GM12874 (cell line): Measurements from ENCODE around the gene C2orf42.
A peak's percentile ranks its signal among the peaks of the same experiment; 100 is the strongest.

Source experiments
- TF ChIP-seq, protein P1 (sequence below): IDR thresholded peaks from 2 replicates; pipeline ENCODE4 v1.5.1; 2011; ENCODE audit warnings: low read depth, mild to moderate bottlenecking, control low read depth, low read length, moderate library complexity; ENCODE audit not compliant: insufficient read depth

The C2orf42 gene

DNA sequence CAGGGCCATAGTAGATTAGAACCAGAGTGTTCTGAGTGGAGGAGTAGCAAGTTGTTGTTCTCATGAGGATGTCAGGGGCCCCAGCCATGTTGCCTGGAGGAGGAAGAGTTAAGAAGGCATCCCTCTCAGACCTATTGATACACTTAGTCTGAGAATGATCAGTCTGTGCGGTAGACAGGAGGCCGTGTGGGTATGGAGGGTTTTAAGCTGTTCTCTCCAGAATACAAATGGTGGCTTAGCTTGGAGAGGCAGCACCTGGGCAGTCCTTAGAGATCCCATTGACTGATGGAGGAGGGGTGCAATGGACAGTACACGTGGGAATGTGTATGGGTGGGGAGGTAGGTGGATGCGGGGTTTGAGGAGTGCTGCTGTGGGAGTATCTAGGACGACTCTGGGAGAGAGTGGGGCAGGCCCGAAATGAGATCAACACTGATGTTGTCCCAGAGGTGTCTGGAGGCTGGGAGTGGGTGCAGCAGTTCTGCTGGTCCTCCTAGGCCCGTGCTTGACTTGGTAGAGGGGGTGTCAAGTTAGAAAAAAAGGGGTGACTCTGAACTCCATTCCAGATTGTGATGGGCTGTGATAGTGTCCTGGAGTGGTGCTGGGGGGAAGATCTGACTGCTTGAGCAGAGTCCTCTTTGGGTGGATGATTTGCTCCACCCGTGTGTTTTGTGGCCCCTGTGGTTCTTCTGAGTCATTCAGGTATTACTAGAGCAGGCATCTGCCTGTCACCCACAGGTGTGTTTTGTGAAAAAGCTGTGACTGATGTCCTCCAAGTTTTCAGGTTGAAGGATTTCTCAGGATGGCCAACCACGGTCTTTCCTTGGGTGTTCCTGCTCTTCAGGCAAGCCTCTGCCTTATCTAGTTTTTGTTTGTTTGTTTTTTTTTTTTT lies 44.7 kb downstream of the C2orf42 start:
- TF ChIP-seq, protein P1, sequence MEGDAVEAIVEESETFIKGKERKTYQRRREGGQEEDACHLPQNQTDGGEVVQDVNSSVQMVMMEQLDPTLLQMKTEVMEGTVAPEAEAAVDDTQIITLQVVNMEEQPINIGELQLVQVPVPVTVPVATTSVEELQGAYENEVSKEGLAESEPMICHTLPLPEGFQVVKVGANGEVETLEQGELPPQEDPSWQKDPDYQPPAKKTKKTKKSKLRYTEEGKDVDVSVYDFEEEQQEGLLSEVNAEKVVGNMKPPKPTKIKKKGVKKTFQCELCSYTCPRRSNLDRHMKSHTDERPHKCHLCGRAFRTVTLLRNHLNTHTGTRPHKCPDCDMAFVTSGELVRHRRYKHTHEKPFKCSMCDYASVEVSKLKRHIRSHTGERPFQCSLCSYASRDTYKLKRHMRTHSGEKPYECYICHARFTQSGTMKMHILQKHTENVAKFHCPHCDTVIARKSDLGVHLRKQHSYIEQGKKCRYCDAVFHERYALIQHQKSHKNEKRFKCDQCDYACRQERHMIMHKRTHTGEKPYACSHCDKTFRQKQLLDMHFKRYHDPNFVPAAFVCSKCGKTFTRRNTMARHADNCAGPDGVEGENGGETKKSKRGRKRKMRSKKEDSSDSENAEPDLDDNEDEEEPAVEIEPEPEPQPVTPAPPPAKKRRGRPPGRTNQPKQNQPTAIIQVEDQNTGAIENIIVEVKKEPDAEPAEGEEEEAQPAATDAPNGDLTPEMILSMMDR = no peak

DNA sequence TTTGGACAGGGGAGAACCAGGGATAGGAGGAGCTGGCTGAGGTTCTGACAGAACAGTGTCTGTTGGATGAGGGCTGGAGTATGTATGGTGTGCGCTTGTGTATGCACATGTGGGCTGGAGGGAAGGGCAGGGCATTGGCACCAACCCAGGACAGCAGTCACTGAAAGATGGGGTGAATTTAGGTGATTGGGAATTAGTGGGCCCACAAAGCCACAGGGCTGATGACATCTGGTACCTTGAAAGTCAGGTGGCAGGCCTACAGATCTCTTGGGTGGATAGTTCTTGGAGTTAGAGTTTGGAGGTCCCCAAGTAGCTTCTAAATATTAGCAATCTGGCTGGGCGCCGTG lies 45.7 kb downstream of the C2orf42 start:
- TF ChIP-seq, protein P1 = no peak

DNA sequence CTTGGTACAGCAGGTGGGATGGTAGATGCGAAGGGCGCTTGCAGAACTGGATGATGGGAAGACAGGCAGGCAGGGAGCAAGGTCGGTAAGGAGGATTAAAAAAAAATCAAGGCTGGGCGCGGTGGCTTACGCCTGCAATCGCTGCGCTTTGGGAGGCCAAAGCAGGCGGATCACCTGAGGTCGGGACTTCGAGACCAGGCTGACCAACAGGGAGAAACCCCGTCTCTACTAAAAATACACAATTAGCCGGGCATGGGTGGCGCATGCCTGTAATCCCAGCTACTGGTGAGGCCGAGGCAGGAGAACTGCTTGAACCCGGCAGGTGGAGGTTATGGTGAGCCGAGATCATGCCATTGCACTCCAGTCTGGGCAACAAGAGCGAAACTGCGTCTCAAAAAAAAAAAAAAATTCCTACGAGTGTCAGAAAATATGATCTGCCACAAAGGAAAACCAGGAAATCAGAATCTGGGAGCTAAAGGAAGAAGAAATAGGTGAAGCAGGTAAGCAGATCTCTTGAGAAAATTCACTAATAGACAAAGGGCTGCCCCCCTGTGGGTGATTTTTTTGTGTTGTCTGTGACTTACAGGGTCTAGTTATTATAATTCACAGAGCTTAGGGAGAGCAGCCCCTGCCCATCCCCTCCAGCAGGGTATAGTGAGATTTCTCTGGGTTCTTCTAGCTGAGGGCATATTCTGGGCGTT lies 46.2 kb downstream of the C2orf42 start:
- TF ChIP-seq, protein P1 = no peak

DNA sequence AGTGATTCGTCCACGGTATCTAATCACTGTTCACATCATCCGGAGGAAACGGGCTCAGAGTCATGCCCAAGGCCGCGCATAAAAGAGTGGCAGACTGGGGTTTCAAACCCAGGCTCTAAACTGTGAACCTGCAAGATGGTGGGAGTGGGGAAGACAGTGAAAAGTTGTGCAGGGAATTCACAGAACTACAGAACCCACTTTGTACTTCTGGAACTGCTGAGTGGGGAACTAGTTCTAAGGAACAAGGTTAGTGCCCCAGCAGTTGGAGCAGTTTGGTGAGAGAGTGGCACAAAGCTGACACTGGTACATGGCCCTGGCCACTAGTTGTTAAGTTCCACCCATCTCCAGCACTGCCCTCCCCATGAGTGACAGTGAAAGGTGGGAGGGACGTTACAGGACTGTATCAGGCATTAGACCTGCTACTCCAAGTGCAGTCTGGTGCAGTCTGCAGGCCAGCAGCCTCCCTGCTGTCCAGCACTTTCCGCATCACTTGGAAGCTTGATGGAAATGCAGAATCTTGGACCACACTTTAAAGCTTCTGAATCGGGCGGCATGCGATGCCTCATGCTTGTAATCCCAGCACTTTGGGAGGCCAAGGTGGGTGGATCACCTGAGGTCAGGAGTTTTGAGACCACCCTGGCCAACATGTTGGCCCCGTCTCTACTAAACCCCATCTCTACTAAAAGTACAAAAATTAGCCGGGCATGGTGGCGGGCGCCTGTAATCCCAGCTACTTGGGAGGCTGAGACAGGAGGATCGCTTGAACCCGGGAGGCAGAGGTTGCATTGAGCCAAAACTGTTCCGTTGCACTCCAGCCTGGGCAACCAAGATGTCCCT lies 47.3 kb downstream of the C2orf42 start:
- TF ChIP-seq, protein P1 = no peak

DNA sequence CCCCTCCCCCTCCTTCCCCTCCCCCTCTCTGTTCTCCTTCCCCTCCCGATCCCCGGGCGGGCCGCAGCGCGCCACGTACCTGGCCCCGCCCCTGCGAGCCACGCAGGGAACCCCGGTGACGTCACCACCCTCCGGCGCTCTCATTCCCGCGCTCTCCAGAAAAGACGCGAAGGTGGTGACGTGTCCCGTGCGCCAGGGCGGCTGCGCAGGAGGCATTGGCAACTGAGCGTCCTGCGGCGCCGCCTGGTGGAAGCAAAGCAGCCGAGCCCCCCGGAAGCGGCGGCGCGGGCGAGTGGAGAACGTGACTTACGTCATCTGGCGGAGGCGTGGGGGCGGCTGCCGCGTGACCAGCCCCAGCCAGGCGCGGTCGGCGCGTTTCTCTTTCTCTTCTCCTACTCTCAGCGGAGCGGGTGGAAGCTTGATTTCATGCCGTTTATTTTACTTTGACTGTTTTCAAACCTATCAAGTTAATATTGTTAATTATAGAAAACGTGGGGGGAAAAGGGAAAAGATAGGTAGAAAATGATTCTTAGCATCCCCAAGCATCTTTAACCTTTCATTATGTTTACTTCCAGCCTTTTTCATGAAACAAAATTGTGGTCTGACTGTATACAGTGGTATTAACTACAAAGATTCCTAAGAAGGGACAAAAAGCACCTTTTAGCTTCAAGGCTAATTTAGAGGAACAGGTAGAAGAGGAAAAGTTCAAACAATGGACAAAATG lies 48.1 kb downstream of the C2orf42 start:
- TF ChIP-seq, protein P1 = peak; percentile 97

DNA sequence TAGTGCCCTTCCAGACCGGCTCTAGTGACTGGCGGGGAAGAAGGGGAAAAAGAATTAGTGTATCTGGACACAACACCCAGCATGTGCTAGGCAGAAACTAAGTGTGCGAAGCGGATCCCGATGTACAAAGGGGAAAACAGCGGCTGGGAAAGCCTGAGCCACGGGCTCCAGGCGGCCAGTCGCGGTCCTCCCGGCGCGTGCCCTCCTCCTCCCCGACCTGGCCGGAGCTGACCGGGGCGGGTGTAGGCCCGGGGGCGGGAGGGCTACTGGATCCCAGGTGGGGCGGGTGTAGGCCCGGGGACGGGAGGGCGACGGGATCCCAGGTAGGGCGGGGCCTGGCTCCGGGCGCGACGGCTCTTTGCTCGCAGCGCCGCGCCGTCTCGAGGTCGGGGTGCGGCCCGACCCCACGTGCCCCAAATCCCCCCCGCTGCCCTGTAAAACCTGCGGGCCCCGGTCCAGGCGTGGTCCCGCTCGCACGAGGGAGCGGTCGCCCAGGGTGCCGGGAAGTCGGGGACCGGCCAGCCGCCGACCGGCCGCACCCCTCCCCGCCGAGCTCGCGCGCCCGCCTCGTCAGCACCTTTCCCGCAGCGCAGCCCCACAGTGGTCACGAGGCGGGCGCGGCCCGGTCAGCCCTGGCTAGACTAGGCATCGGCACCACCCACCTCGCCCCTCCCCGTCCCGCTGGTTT lies 48.8 kb downstream of the C2orf42 start:
- TF ChIP-seq, protein P1 = no peak
